ENCODE data around the gene HRH2. TPM values are rescaled to one million over a fixed set of nuclear protein-coding genes. Genes with fewer than 3 reads are reported as not detected.
"Not testable (repeated sequence)": the region's sequence is repeated elsewhere in the genome, so short reads cannot be mapped to it uniquely, and the experiment has no call there.

Gene HRH2
- total RNA-seq, 1 donor from 2014 or later = 2.9 TPM

- no peak for TF ChIP-seq CTCF (conservative IDR thresholded peaks at IDR 0.05)
- Mint-ChIP-seq H3K36me3 (no peaks in the 10 kb centered on the region), H3K4me1 (ENCODE audit: unreplicated experiment) (no peaks in the 10 kb centered on the region), H3K4me3 (no peak overlapping the region), H3K9me3 (peaks cover 13% of the 10 kb centered on the region), H3K27me3 (peaks cover 3% of the 10 kb centered on the region), H3K27ac (no peak overlapping the region)
- DNase-seq (ENCODE audit: extremely low spot score, unreplicated experiment) = no peak
Observed at GRCh38 chr5:175646251-175646650, 11.6 kb upstream of the HRH2 start.

GRCh38 chr5:175649967-175650366 lies 7.9 kb upstream of the HRH2 start:
- no peak for TF ChIP-seq CTCF (conservative IDR thresholded peaks at IDR 0.05)
- Mint-ChIP-seq H3K27ac (no peak overlapping the region), H3K27me3 (peaks cover 32% of the 10 kb centered on the region), H3K9me3 (peaks cover 13% of the 10 kb centered on the region), H3K4me3 (no peak overlapping the region), H3K4me1 (ENCODE audit: unreplicated experiment) (peaks cover 3% of the 10 kb centered on the region), H3K36me3 (no peaks in the 10 kb centered on the region)
- no peak for DNase-seq (ENCODE audit: extremely low spot score, unreplicated experiment)

GRCh38 chr5:175650430-175651205 lies 7.3 kb upstream of the HRH2 start:
- not testable (repeated sequence) for H3K4me3 Mint-ChIP-seq; H3K4me1 Mint-ChIP-seq (ENCODE audit: unreplicated experiment); H3K36me3 Mint-ChIP-seq; DNase-seq (ENCODE audit: extremely low spot score, unreplicated experiment); H3K27ac Mint-ChIP-seq
- Mint-ChIP-seq H3K27me3 (peaks cover 38% of the 10 kb centered on the region), H3K9me3 (peaks cover 13% of the 10 kb centered on the region)

- Mint-ChIP-seq H3K4me1 (ENCODE audit: unreplicated experiment) (peaks cover 3% of the 10 kb centered on the region), H3K36me3 (no peaks in the 10 kb centered on the region), H3K4me3 (no peak overlapping the region), H3K9me3 (peaks cover 13% of the 10 kb centered on the region), H3K27me3 (peaks cover 55% of the 10 kb centered on the region), H3K27ac (no peak overlapping the region)
- no peak for TF ChIP-seq CTCF (conservative IDR thresholded peaks at IDR 0.05)
- DNase-seq (ENCODE audit: extremely low spot score, unreplicated experiment) = no peak
Observed at GRCh38 chr5:175652741-175653663, 4.9 kb upstream of the HRH2 start.

GRCh38 chr5:175653763-175654162 lies 4.1 kb upstream of the HRH2 start:
- Mint-ChIP-seq H3K4me3 (no peak overlapping the region), H3K4me1 (ENCODE audit: unreplicated experiment) (peaks cover 3% of the 10 kb centered on the region), H3K27me3 (peaks cover 61% of the 10 kb centered on the region), H3K36me3 (no peaks in the 10 kb centered on the region), H3K27ac (no peak overlapping the region), H3K9me3 (peaks cover 13% of the 10 kb centered on the region)
- no peak for DNase-seq (ENCODE audit: extremely low spot score, unreplicated experiment)
- no peak for TF ChIP-seq CTCF (conservative IDR thresholded peaks at IDR 0.05)

GRCh38 chr5:175654339-175654738 lies 3.5 kb upstream of the HRH2 start:
- TF ChIP-seq CTCF (conservative IDR thresholded peaks at IDR 0.05) = no peak
- Mint-ChIP-seq H3K27ac (no peak overlapping the region), H3K4me1 (ENCODE audit: unreplicated experiment) (peaks cover 3% of the 10 kb centered on the region), H3K9me3 (peaks cover 9% of the 10 kb centered on the region), H3K4me3 (no peak overlapping the region), H3K27me3 (peaks cover 67% of the 10 kb centered on the region), H3K36me3 (no peaks in the 10 kb centered on the region)
- no peak for DNase-seq (ENCODE audit: extremely low spot score, unreplicated experiment)
